Upper lobe of left lung (tissue), 6 donors: ENCODE data around the gene IFT27. TPM values are rescaled to one million over a fixed set of nuclear protein-coding genes. Genes with fewer than 3 reads are reported as not detected.

Experiments used
- ATAC-seq, 2 donors: fragments of 200-7000 bp; cut with Tn5 transposase; one replicate each; pipeline ENCODE4 v1.9.1; 2022; ENCODE audit warnings: mild to moderate bottlenecking in 2 of 2, moderate library complexity in 2 of 2; ENCODE audit not compliant: low FRiP score in 2 of 2
- DNase-seq, 2 donors: peaks; one replicate each; pipeline ENCODE4 v3.0.0-alpha.2; 2019 to 2020
- H3K27ac ChIP-seq, 4 donors: fragments of 200-600 bp; sonication (generic); one replicate each; pipeline ENCODE4 v1.5.1; 2016 to 2019
- H3K27me3 ChIP-seq, 4 donors: fragments of 200-600 bp; sonication (generic); one replicate each; pipeline ENCODE4 v1.5.1; 2017 to 2019
- H3K36me3 ChIP-seq, 4 donors: fragments of 200-600 bp; sonication (generic); one replicate each; pipeline ENCODE4 v1.5.1; 2016 to 2019
- H3K4me1 ChIP-seq, 4 donors: fragments of 200-600 bp; sonication (generic); one replicate each; pipeline ENCODE4 v1.5.1; 2018 to 2019
- H3K4me3 ChIP-seq, 4 donors: fragments of 200-600 bp; sonication (generic); one replicate each; pipeline ENCODE4 v1.5.1; 2017 to 2019; ENCODE audit warnings: mild to moderate bottlenecking in 2 of 4, moderate library complexity in 1 of 4
- H3K9me3 ChIP-seq, 4 donors: fragments of 200-600 bp; sonication (generic); one replicate each; pipeline ENCODE4 v1.5.1; 2018 to 2019
- EP300 ChIP-seq, 4 donors: sonication (generic); formaldehyde crosslinking; IDR thresholded peaks; one replicate each; pipeline ENCODE4 v1.5.1; 2017; ENCODE audit warnings: antibody characterized with exemption in 4 of 4, control low read depth in 2 of 4
- POLR2A ChIP-seq, 4 donors: fragments of 450-650 bp; IDR thresholded peaks; one replicate each; pipeline ENCODE4 v1.5.1; 2016 to 2017; ENCODE audit warnings: antibody characterized with exemption in 4 of 4, mild to moderate bottlenecking in 2 of 4
- POLR2AphosphoS5 ChIP-seq, 2 donors: sonication (generic); formaldehyde crosslinking; IDR thresholded peaks; one replicate each; pipeline ENCODE4 v1.5.1; 2017; ENCODE audit warnings: antibody characterized with exemption in 2 of 2
- WGBS, 2 donors: methylation state at CpG; one replicate each; pipeline ENCODE4 v1.1.5; 2017 to 2018; 5-methylcytosine and 5-hydroxymethylcytosine counted together
- total RNA-seq, 6 donors: library from RNA; depleted of rRNA in 4 of 6; stranded (reverse); fragments of >200 nt in 4 of 6; gene quantifications; one replicate each; pipeline versions ENCODE4 v1.1.0 to v1.2.1, GENCODE V29; 2016 to 2021
- TF ChIP-seq, protein P1 (sequence below), 6 experiments: fragments of 450-650 bp in 4 of 6; fragments of 200-600 bp in 2 of 6; sonication (generic) in 2 of 6; IDR thresholded peaks; one replicate each; pipeline ENCODE4 v1.5.1; 2016 to 2019; ENCODE audit warnings: antibody characterized with exemption in 6 of 6
- donor health status: DM: no; HTN: no; CAD: no; lungs with moderate emphysema.
- donor health status: DM: no; HTN: yes; CAD: no; lungs with severe emphysema.

Gene IFT27
- total RNA-seq, 6 donors from 2014 or later = 12.6 to 43.0 (median 27.4) TPM

DNA sequence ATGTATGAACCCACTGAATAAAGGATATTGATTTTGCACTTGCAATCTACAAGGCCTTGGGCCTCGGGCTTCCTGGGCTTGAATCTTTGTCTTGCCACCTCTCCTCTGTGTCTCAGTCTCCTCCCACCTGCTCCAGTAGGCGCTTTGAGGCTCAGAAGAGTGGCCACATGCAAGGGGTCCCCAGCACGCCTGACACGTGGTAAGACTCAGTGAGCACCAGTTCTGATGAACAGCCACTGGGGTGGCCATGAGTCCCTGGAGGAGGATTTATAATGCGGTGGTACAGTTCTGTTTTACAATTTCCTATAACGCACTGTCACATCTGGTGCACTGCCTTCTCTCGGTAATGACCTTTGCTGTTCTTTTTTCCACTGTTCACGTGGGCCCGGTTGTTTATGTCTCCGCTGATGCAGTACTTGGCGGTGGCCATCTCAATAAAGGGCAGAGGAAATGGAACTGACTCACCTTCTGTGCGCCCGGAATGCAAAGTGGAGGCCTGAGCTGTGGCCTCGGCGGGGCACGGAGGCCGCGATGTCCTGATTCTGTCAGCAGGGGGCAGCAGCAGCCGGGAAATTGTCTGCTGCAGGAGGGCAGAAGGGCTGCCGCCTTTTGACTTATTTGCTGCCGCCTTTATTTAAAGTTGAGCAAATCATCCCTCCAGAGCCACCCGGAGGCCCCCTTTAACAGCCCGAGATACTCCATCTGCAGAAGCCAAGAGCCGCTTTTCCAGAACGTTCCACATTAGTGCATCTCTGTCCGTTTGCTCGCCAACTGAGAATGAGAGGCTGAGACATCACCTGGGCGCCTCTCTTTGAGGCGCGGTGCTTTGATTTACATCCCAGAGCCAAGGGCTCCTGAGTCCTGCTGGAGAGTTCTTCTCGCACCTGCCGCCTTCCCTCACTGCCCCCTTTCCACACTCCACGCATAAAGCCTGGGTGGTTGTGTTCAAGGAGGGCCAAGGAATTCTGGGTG, 6.0 kb upstream of the IFT27 start:
- Histone ChIP-seq H3K27me3 (no peaks in the 10 kb centered on the region), H3K4me1 (peaks cover 0 to 11% (median 8%) of the 10 kb centered on the region in 4 donors), H3K36me3 (no peaks in the 10 kb centered on the region), H3K4me3 (no peak overlapping the region), H3K27ac (peak overlapping the region in 1 of 4 donors; percentile 11), H3K9me3 (no peaks in the 10 kb centered on the region)
- ATAC-seq = peak; percentile 87 to 94
- DNase-seq = peak; percentile 86 to 94
- TF ChIP-seq EP300 (IDR thresholded peaks at IDR 0.05) (no peak), POLR2AphosphoS5 (IDR thresholded peaks at IDR 0.05) (peak in 1 of 2 donors; percentile 50)
- TF ChIP-seq, protein P1, sequence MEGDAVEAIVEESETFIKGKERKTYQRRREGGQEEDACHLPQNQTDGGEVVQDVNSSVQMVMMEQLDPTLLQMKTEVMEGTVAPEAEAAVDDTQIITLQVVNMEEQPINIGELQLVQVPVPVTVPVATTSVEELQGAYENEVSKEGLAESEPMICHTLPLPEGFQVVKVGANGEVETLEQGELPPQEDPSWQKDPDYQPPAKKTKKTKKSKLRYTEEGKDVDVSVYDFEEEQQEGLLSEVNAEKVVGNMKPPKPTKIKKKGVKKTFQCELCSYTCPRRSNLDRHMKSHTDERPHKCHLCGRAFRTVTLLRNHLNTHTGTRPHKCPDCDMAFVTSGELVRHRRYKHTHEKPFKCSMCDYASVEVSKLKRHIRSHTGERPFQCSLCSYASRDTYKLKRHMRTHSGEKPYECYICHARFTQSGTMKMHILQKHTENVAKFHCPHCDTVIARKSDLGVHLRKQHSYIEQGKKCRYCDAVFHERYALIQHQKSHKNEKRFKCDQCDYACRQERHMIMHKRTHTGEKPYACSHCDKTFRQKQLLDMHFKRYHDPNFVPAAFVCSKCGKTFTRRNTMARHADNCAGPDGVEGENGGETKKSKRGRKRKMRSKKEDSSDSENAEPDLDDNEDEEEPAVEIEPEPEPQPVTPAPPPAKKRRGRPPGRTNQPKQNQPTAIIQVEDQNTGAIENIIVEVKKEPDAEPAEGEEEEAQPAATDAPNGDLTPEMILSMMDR (IDR thresholded peaks at IDR 0.05) = peak; percentile 93 to 96 (median 94)
- 23 to 27% methylated on average over 29 to 32 of the region's 33 CpGs for WGBS, 2 donors

DNA sequence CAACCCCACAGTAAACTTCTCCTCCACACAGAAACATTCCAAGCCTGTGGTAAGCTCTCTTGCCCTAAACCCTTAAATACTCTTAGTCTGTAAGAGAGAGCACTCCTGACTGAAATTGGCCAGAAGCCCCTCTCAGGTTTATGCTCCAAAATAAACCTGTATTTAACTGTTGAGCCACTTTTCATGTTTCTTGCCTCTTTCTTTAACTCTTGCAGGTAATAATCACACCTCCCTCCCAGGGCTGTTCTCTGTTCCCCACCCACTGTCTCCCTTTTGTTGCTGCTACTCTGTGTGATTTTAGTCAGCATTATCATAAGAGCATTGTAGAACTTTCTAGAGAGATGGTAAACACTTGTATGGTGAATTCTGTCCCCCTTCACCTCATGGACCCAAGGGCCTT, 2.1 kb upstream of the IFT27 start:
- no peak overlapping the region for H3K27ac ChIP-seq
- DNase-seq = no peak
- ATAC-seq = no peak
- peaks cover 15 to 24% (median 21%) of the 10 kb centered on the region in 4 donors for H3K4me1 ChIP-seq
- H3K27me3 ChIP-seq = no peaks in the 10 kb centered on the region
- no peaks in the 10 kb centered on the region for H3K9me3 ChIP-seq
- H3K4me3 ChIP-seq = no peak overlapping the region
- H3K36me3 ChIP-seq = no peaks in the 10 kb centered on the region
- TF ChIP-seq POLR2A (IDR thresholded peaks at IDR 0.05) (no peak), EP300 (IDR thresholded peaks at IDR 0.05) (no peak), POLR2AphosphoS5 (IDR thresholded peaks at IDR 0.05) (no peak)
- TF ChIP-seq, protein P1 (IDR thresholded peaks at IDR 0.05) = no peak

DNA sequence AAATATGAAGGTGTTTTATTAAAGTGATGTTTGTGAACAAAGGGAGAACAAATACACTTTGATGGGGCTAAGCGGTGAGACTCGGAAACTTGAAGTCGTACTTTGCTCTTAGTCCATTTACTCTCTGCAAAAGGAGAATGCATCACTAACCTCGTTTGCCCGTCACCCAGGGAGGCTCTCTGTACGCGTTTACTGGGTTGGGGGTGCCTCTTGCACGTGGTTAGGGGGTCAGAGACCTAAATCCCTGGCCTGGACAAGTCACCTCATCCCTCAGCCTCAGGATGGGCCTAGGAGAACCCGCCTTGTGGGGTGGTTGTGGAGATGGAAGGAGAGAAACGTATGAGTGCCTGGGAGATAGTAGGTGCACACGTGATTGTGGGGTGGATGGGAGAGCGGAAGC, 803 bp upstream of the IFT27 start:
- H3K4me3 ChIP-seq = peak overlapping the region in 3 of 4 donors; percentile 3 to 90 (median 39)
- H3K4me1 ChIP-seq = peaks cover 14 to 17% (median 16%) of the 10 kb centered on the region in 4 donors
- TF ChIP-seq POLR2AphosphoS5 (IDR thresholded peaks at IDR 0.05) = no peak
- TF ChIP-seq, protein P1 (IDR thresholded peaks at IDR 0.05) = no peak
- no peak for TF ChIP-seq POLR2A (IDR thresholded peaks at IDR 0.05)
- TF ChIP-seq EP300 (IDR thresholded peaks at IDR 0.05) = no peak
- H3K9me3 ChIP-seq = no peaks in the 10 kb centered on the region
- no peak for ATAC-seq
- H3K36me3 ChIP-seq = peaks cover 0 to 7% (median 0%) of the 10 kb centered on the region in 4 donors
- DNase-seq = no peak
- 72 to 75% methylated on average over 12 of the region's 12 CpGs for WGBS, 2 donors
- peak overlapping the region in 1 of 4 donors; percentile 18 for H3K27ac ChIP-seq
- no peaks in the 10 kb centered on the region for H3K27me3 ChIP-seq

DNA sequence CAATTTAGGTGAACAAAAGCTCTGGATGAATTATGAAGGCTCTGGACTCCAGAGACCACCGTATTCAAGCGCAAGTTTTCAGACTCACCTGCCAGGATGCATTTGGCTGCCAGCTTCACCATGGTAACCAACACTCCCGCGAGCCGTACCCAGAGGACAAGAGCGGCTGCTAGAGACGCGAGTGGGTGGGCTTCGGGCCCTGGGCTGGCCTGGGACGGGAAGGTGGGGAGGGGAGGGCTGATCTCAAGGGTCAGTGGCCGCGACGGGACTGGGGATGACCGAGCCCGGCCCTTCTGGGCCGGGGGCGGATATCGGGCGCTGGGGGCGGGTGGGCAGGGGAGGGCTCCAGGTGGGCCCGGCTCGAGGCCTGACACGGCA, 344 bp downstream of the IFT27 start:
- DNase-seq (peak; percentile 58 to 85), ATAC-seq (peak in 1 of 2 donors; percentile 1)
- peak overlapping the region; percentile 90 to 99 (median 96) for H3K4me3 ChIP-seq
- H3K27ac ChIP-seq = peak overlapping the region; percentile 80 to 91 (median 87)
- no peaks in the 10 kb centered on the region for H3K9me3 ChIP-seq
- peaks cover 11 to 15% (median 15%) of the 10 kb centered on the region in 4 donors for H3K4me1 ChIP-seq
- WGBS, 2 donors = 0 to 1% methylated on average over 8 to 22 of the region's 23 CpGs
- peaks cover 0 to 7% (median 0%) of the 10 kb centered on the region in 4 donors for H3K36me3 ChIP-seq
- TF ChIP-seq, protein P1 (IDR thresholded peaks at IDR 0.05) = no peak
- TF ChIP-seq POLR2A (IDR thresholded peaks at IDR 0.05) (no peak), EP300 (IDR thresholded peaks at IDR 0.05) (no peak), POLR2AphosphoS5 (IDR thresholded peaks at IDR 0.05) (no peak)
- no peaks in the 10 kb centered on the region for H3K27me3 ChIP-seq
